GM21576 (cell line): ENCODE results near the gene GTF3C5.
"Not testable (repeated sequence)": the region's sequence is repeated elsewhere in the genome, so short reads cannot be mapped to it uniquely, and the experiment has no call there.

Source experiments
- ATAC-seq: cut with Tn5 transposase; IDR thresholded peaks from one replicate; pipeline ENCODE4 v1.9.1; 2021; ENCODE audit warnings: mild to moderate bottlenecking, moderate library complexity; ENCODE audit not compliant: unreplicated experiment

The GTF3C5 gene

GRCh38 chr9:132995879-132996278 is 34.9 kb upstream of the GTF3C5 start:
- ATAC-seq: no peak

- no peak for ATAC-seq
Observed at GRCh38 chr9:132996526-132996925, 34.3 kb upstream of the GTF3C5 start.

- no peak for ATAC-seq
Observed at GRCh38 chr9:132997591-132997990, 33.2 kb upstream of the GTF3C5 start.

- not testable (repeated sequence) for ATAC-seq
Observed at GRCh38 chr9:132998221-132998620, 32.6 kb upstream of the GTF3C5 start.

- ATAC-seq: no peak
Observed at GRCh38 chr9:132998831-132999635, 31.8 kb upstream of the GTF3C5 start.

- ATAC-seq: no peak
Observed at GRCh38 chr9:133002147-133003070, 28.4 kb upstream of the GTF3C5 start.

- ATAC-seq: no peak
Observed at GRCh38 chr9:133003071-133003461, 27.7 kb upstream of the GTF3C5 start.

GRCh38 chr9:133003671-133004090 is 27.1 kb upstream of the GTF3C5 start:
- no peak for ATAC-seq

GRCh38 chr9:133004091-133004998 is 26.5 kb upstream of the GTF3C5 start:
- ATAC-seq: no peak

GRCh38 chr9:133004999-133005760 is 25.6 kb upstream of the GTF3C5 start:
- no peak for ATAC-seq

GRCh38 chr9:133005957-133006356 is 24.8 kb upstream of the GTF3C5 start:
- ATAC-seq: no peak

GRCh38 chr9:133006731-133007352 is 24.0 kb upstream of the GTF3C5 start:
- no peak for ATAC-seq

GRCh38 chr9:133008406-133008805 is 22.4 kb upstream of the GTF3C5 start:
- ATAC-seq: no peak

GRCh38 chr9:133008824-133009223 is 22.0 kb upstream of the GTF3C5 start:
- no peak for ATAC-seq

- ATAC-seq: no peak
Observed at GRCh38 chr9:133009906-133010582, 20.8 kb upstream of the GTF3C5 start.

- no peak for ATAC-seq
Observed at GRCh38 chr9:133014696-133015095, 16.1 kb upstream of the GTF3C5 start.

GRCh38 chr9:133023117-133023890 is 7.5 kb upstream of the GTF3C5 start:
- ATAC-seq: no peak

GRCh38 chr9:133026426-133026825 is 4.4 kb upstream of the GTF3C5 start:
- no peak for ATAC-seq
